Hepatocyte (in vitro differentiated cells): ENCODE data around the gene PRDM15. TPM values are rescaled to one million over a fixed set of nuclear protein-coding genes. Genes with fewer than 3 reads are reported as not detected.

Experiments
- DNase-seq: peaks from one replicate; pipeline ENCODE4 v3.0.0-alpha.2; 2016; ENCODE audit warnings: low spot score
- H2AFZ ChIP-seq: fragments of 200-600 bp; sonication (generic); 2 replicates; pipeline ENCODE4 v1.6.0; 2016; ENCODE audit warnings: antibody characterized with exemption, mild to moderate bottlenecking
- H3K27ac ChIP-seq: fragments of 200-600 bp; sonication (generic); 2 replicates; pipeline ENCODE4 v1.5.1; 2016; ENCODE audit warnings: mild to moderate bottlenecking
- H3K27me3 ChIP-seq: fragments of 200-600 bp; sonication (generic); 2 replicates; pipeline ENCODE4 v1.6.1; 2016
- H3K36me3 ChIP-seq: fragments of 200-600 bp; sonication (generic); replicated peaks from 2 replicates; pipeline ENCODE4 v1.5.1; 2016; ENCODE audit warnings: low read depth; ENCODE audit not compliant: insufficient read depth
- H3K4me1 ChIP-seq: fragments of 200-600 bp; sonication (generic); 2 replicates; pipeline ENCODE4 v1.5.1; 2016; ENCODE audit warnings: mild to moderate bottlenecking, moderate library complexity; ENCODE audit not compliant: insufficient read depth
- H3K4me2 ChIP-seq: fragments of 200-600 bp; sonication (generic); 2 replicates; pipeline ENCODE4 v1.6.0; 2016
- H3K4me3 ChIP-seq: fragments of 200-600 bp; sonication (generic); 2 replicates; pipeline ENCODE4 v1.5.1; 2016; ENCODE audit warnings: mild to moderate bottlenecking
- H3K79me2 ChIP-seq: fragments of 200-600 bp; sonication (generic); 2 replicates; pipeline ENCODE4 v1.6.0; 2017; ENCODE audit warnings: mild to moderate bottlenecking
- H3K9me2 ChIP-seq: fragments of 200-600 bp; sonication (generic); replicated peaks from 2 replicates; pipeline ENCODE4 v1.6.0; 2017; ENCODE audit warnings: mild to moderate bottlenecking; ENCODE audit not compliant: insufficient read depth
- H3K9me3 ChIP-seq: fragments of 200-600 bp; sonication (generic); 2 replicates; pipeline ENCODE4 v1.5.1; 2016; ENCODE audit warnings: low read depth, mild to moderate bottlenecking
- H4K20me1 ChIP-seq: fragments of 200-600 bp; sonication (generic); 2 replicates; pipeline ENCODE4 v1.6.0; 2016; ENCODE audit warnings: mild to moderate bottlenecking; ENCODE audit not compliant: insufficient read depth, poor library complexity, severe bottlenecking
- EZH2 ChIP-seq: fragments of 200-600 bp; sonication (generic); IDR thresholded peaks from 2 replicates; pipeline ENCODE4 v1.6.1; 2016; ENCODE audit warnings: antibody characterized with exemption, mild to moderate bottlenecking, borderline replicate concordance
- EZH2phosphoT487 ChIP-seq: fragments of 200-600 bp; sonication (generic); IDR thresholded peaks from one replicate; pipeline ENCODE4 v1.6.1; 2018; ENCODE audit warnings: antibody characterized with exemption, mild to moderate bottlenecking, low read depth, moderate library complexity; ENCODE audit not compliant: unreplicated experiment, severe bottlenecking
- WGBS: methylation state at CpG from one replicate; pipeline ENCODE4 v1.1.6; 2016; ENCODE audit warnings: low lambda C conversion rate; ENCODE audit errors: missing lambda C conversion rate; 5-methylcytosine and 5-hydroxymethylcytosine counted together
- polyA plus RNA-seq: library from polyadenylated mRNA; unstranded; fragments of >200 nt; fragmentation: Nextera tagmentation; extraction: Ambion mirVana; gene quantifications from 2 replicates; pipeline ENCODE4 v1.2.1, GENCODE V29; 2016
- total RNA-seq: library from RNA; depleted of rRNA; stranded (reverse); fragments of >200 nt; gene quantifications from 2 replicates; pipeline ENCODE4 v1.2.3, GENCODE V29; 2014
- TF ChIP-seq, protein P1 (sequence below): fragments of 200-600 bp; sonication (generic); IDR thresholded peaks from 2 replicates; pipeline ENCODE4 v1.5.1; 2016; ENCODE audit warnings: antibody characterized with exemption, mild to moderate bottlenecking; ENCODE audit not compliant: poor library complexity

PRDM15 gene
- total and polyA plus RNA-seq, 2 experiments from 2014 or later: 3.0 to 4.7 TPM

DNA sequence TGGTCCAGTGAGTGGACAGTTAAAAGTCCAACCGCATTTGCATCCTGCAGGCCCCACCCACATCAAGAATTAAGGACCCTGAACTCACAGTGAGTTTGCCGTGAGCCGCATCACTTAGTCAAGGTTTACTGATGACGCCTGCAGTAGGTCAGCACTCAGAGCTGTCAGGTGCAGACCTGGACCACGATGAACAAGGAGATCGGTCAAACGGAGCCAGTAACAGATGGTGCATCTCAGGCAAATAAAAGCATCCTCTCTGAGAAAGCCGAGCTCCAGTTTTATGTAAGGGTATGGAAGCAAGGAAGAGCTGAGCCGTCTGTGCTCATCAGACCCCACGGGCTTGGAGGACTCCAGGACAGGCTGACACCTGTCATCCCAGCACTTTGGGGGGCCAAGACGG is 4.5 kb downstream of the PRDM15 start:
- no peaks in the 10 kb centered on the region for H3K9me3 ChIP-seq
- H2AFZ ChIP-seq: no peak overlapping the region
- H3K27ac ChIP-seq: no peak overlapping the region
- no peak for TF ChIP-seq EZH2phosphoT487
- no peak for TF ChIP-seq EZH2
- TF ChIP-seq, protein P1, sequence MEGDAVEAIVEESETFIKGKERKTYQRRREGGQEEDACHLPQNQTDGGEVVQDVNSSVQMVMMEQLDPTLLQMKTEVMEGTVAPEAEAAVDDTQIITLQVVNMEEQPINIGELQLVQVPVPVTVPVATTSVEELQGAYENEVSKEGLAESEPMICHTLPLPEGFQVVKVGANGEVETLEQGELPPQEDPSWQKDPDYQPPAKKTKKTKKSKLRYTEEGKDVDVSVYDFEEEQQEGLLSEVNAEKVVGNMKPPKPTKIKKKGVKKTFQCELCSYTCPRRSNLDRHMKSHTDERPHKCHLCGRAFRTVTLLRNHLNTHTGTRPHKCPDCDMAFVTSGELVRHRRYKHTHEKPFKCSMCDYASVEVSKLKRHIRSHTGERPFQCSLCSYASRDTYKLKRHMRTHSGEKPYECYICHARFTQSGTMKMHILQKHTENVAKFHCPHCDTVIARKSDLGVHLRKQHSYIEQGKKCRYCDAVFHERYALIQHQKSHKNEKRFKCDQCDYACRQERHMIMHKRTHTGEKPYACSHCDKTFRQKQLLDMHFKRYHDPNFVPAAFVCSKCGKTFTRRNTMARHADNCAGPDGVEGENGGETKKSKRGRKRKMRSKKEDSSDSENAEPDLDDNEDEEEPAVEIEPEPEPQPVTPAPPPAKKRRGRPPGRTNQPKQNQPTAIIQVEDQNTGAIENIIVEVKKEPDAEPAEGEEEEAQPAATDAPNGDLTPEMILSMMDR: no peak
- H4K20me1 ChIP-seq: no peaks in the 10 kb centered on the region
- peaks cover 9% of the 10 kb centered on the region for H3K4me1 ChIP-seq
- DNase-seq: no peak
- H3K36me3 ChIP-seq: no peaks in the 10 kb centered on the region
- no peaks in the 10 kb centered on the region for H3K27me3 ChIP-seq
- no peak overlapping the region for H3K4me3 ChIP-seq
- no peaks in the 10 kb centered on the region for H3K9me2 ChIP-seq
- peaks cover 22% of the 10 kb centered on the region for H3K79me2 ChIP-seq
- WGBS: 87% methylated on average over 11 of the region's 11 CpGs
- H3K4me2 ChIP-seq: no peak overlapping the region

DNA sequence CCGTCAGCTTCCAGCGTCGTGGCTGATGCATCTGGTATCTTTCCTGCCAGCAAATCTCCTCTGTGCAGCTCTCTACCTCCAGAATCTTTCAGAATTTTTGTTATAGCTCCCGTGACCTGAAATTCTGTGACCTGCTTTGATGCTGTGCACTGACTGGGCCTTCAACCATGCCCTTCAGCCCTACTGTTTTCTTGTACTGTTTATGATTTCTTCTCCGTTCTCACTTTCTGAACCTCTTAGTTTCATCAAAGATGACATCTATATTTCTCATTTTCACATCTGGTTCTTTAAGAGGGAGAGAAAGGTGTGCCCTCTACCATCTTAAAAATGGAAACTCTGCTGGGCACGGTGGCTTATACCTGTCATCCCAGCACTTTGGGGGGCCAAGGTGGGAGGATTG is 5.7 kb downstream of the PRDM15 start:
- Histone ChIP-seq H3K27ac (no peak overlapping the region), H3K79me2 (peaks cover 21% of the 10 kb centered on the region)
- 94% methylated on average over 6 of the region's 6 CpGs for WGBS

DNA sequence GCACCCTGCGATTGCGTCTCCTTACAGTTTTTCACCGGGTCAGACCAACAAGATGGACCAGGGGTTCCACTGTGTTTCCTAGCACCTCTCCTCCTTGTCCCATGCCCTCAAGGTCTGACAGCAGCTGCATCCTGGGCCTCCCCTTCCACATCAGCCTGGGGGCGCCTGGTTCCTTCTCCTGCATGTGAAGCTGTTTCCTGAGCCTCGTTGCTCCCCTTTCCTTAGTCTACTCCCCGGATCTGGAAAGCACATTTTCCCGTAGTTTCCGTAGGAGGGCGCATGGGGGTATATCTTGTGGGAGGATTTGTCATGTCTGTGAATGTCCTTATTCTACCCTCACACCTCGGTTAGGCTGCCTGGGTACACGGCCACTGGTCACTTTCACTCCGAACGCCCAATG is 6.1 kb downstream of the PRDM15 start:
- no peak overlapping the region for H3K27ac ChIP-seq
- H3K4me1 ChIP-seq: peaks cover 8% of the 10 kb centered on the region
- no peaks in the 10 kb centered on the region for H3K9me3 ChIP-seq
- no peaks in the 10 kb centered on the region for H3K27me3 ChIP-seq
- H3K9me2 ChIP-seq: no peaks in the 10 kb centered on the region
- no peak overlapping the region for H3K4me3 ChIP-seq
- DNase-seq: no peak
- peaks cover 17% of the 10 kb centered on the region for H3K79me2 ChIP-seq
- no peaks in the 10 kb centered on the region for H3K36me3 ChIP-seq
- H4K20me1 ChIP-seq: no peaks in the 10 kb centered on the region
- no peak overlapping the region for H2AFZ ChIP-seq
- no peak for TF ChIP-seq EZH2phosphoT487
- TF ChIP-seq, protein P1: no peak
- TF ChIP-seq EZH2: no peak
- WGBS: 86% methylated on average over 13 of the region's 13 CpGs
- H3K4me2 ChIP-seq: no peak overlapping the region

More for the DNA sequence above, 5.7 kb downstream of the PRDM15 start:
- Histone ChIP-seq H3K27me3 (no peaks in the 10 kb centered on the region), H3K9me3 (no peaks in the 10 kb centered on the region), H2AFZ (no peak overlapping the region), H3K4me1 (peaks cover 9% of the 10 kb centered on the region), H3K9me2 (no peaks in the 10 kb centered on the region), H3K36me3 (no peaks in the 10 kb centered on the region), H4K20me1 (no peaks in the 10 kb centered on the region), H3K4me2 (no peak overlapping the region), H3K4me3 (no peak overlapping the region)
- no peak for DNase-seq
- TF ChIP-seq EZH2phosphoT487: no peak
- no peak for TF ChIP-seq EZH2
- TF ChIP-seq, protein P1: no peak
